Adrenal gland (tissue), 5 donors: ENCODE measurements around the gene LCN10.

Source experiments
- CTCF ChIP-seq, 6 experiments: fragments of 450-650 bp in 4 of 6; fragments of 200-600 bp in 2 of 6; sonication (generic) in 1 of 6; IDR thresholded peaks; 1 replicate in 5 of 6; 2 replicates in 1 of 6; pipeline versions ENCODE4 v1.5.1 to v1.8.0; 2016 to 2021; ENCODE audit warnings: antibody characterized with exemption in 6 of 6, mild to moderate bottlenecking in 2 of 6, moderate library complexity in 1 of 6
- POLR2A ChIP-seq, 2 donors: fragments of 450-650 bp; IDR thresholded peaks; one replicate each; pipeline ENCODE4 v1.6.1; 2017; ENCODE audit warnings: antibody characterized with exemption in 2 of 2, mild to moderate bottlenecking in 2 of 2, moderate library complexity in 1 of 2
- donor health status: DM: no; HTN: no; CAD: no.

- TF ChIP-seq CTCF (IDR thresholded peaks at IDR 0.05) (no peak), POLR2A (IDR thresholded peaks at IDR 0.05) (no peak)
Observed at GRCh38 chr9:136707011-136707410, 35.7 kb downstream of the LCN10 start.
